NT2/D1 (cell line): ENCODE results near the gene GALNT8.

Experiments used
- SUZ12 ChIP-seq: IDR thresholded peaks from 2 replicates; pipeline ENCODE4 v1.6.1; 2011; ENCODE audit not compliant: insufficient read length, insufficient read depth; ENCODE audit errors: extremely low read depth
- ZNF274 ChIP-seq: IDR thresholded peaks from 2 replicates; pipeline ENCODE4 v1.6.1; 2011; ENCODE audit warnings: mild to moderate bottlenecking, low read depth, low read length

DNA sequence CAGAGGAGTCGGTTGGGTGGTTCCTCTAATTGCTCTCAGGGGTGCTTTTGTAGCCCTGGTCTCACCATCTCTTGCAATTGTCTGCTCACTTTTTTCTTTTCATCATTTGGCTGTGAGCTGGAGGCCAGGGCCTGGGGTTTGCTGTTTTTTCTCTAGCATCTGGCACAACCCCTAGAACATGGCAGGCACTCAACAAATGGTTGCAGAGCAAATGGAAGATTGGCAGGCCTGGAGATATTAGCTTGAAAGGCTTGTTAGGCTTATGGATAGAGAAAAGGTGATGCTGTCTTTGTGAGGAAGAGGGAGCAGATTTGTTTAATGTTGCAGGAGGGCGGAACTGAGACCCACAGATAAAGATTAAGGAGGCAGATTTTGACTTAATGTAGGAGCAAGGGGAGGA, 47.0 kb downstream of the GALNT8 start:
- TF ChIP-seq ZNF274 (no peak), SUZ12 (no peak)
